ENCODE results near the gene PMP22. TPM values are rescaled to one million over a fixed set of nuclear protein-coding genes. Genes with fewer than 3 reads are reported as not detected.

The PMP22 gene
- total RNA-seq, 2 experiments from 2014 or later: not detected

DNA sequence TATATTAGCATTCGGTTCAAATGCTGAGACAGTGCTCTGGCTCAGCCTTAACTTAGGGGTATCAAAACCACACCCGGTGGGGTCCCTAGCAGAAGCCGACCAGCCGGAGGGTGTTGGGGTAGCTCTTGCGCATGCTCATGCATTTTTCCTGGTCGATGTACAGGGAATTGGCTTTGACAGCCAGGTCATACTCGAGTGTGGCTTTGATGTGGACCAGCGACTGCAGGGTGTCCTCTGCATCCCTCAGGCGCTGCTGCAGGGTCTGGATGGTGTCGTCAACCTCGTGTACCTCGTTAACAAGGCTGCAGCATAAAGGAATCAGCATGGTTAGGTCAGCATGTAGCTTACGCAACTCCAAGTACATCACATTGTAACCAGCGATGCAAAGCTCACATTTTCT is 38.7 kb upstream of the PMP22 start:
- Histone ChIP-seq H3K4me3 (ENCODE audit: low read length) (no peak overlapping the region), H3K36me3 (ENCODE audit: insufficient read depth, low read length) (no peaks in the 10 kb centered on the region), H3K4me1 (ENCODE audit: insufficient read depth, low read length) (no peaks in the 10 kb centered on the region), H3K27ac (ENCODE audit: low read depth in 1 of 2, low read length in 2 of 2) (no peak overlapping the region), H3K27me3 (ENCODE audit: control insufficient read depth in 1 of 2, insufficient read depth in 2 of 2, low read length in 2 of 2) (peaks cover 0 to 7% of the 10 kb centered on the region in 2 experiments), H3K9me3 (ENCODE audit: control insufficient read depth in 1 of 2, insufficient read depth in 1 of 2, low read length in 2 of 2) (no peaks in the 10 kb centered on the region)
- Mint-ChIP-seq H3K36me3 (ENCODE audit: low read depth) (no peaks in the 10 kb centered on the region), H3K27ac (no peak overlapping the region), H3K9me3 (no peaks in the 10 kb centered on the region), H3K4me1 (ENCODE audit: low read depth) (no peaks in the 10 kb centered on the region), H3K27me3 (peaks cover 23% of the 10 kb centered on the region), H3K4me3 (no peak overlapping the region)
- intact Hi-C loops (cut with DNase I, micrococcal nuclease): no loop called here
- POLR2A ChIA-PET: no interaction called here
- DNase-seq (no peak), ATAC-seq (ENCODE audit: poor library complexity) (no peak)
- no peak for TF ChIP-seq CTCF (IDR thresholded peaks at IDR 0.05)
- CTCF ChIA-PET: no interaction called here

- no peak for TF ChIP-seq CTCF (IDR thresholded peaks at IDR 0.05)
- H3K9me3 ChIP-seq (ENCODE audit: control insufficient read depth in 1 of 2, insufficient read depth in 1 of 2, low read length in 2 of 2): no peaks in the 10 kb centered on the region
- H3K4me1 ChIP-seq (ENCODE audit: insufficient read depth, low read length): no peaks in the 10 kb centered on the region
- ChIA-PET POLR2A (no interaction called here), CTCF (no interaction called here)
- Mint-ChIP-seq H3K36me3 (ENCODE audit: low read depth) (no peaks in the 10 kb centered on the region), H3K4me1 (ENCODE audit: low read depth) (no peaks in the 10 kb centered on the region), H3K9me3 (no peaks in the 10 kb centered on the region), H3K27ac (no peak overlapping the region), H3K27me3 (peaks cover 23% of the 10 kb centered on the region), H3K4me3 (no peak overlapping the region)
- no peak overlapping the region for H3K27ac ChIP-seq (ENCODE audit: low read depth in 1 of 2, low read length in 2 of 2)
- no peaks in the 10 kb centered on the region for H3K36me3 ChIP-seq (ENCODE audit: insufficient read depth, low read length)
- H3K27me3 ChIP-seq (ENCODE audit: control insufficient read depth in 1 of 2, insufficient read depth in 2 of 2, low read length in 2 of 2): peaks cover 0 to 7% of the 10 kb centered on the region in 2 experiments
- no peak for ATAC-seq (ENCODE audit: poor library complexity)
- no peak overlapping the region for H3K4me3 ChIP-seq (ENCODE audit: low read length)
- DNase-seq: no peak
- intact Hi-C loops (cut with DNase I, micrococcal nuclease): no loop called here
Measured at GRCh38 chr17:15303268-15303667, 38.1 kb upstream of the PMP22 start.

- no peaks in the 10 kb centered on the region for H3K4me1 ChIP-seq (ENCODE audit: insufficient read depth, low read length)
Measured at GRCh38 chr17:15301845-15302244, 36.7 kb upstream of the PMP22 start.

More at GRCh38 chr17:15301845-15302244, 36.7 kb upstream of the PMP22 start:
- Mint-ChIP-seq H3K27me3 (peaks cover 23% of the 10 kb centered on the region), H3K9me3 (no peaks in the 10 kb centered on the region), H3K4me3 (no peak overlapping the region), H3K4me1 (ENCODE audit: low read depth) (no peaks in the 10 kb centered on the region), H3K27ac (no peak overlapping the region), H3K36me3 (ENCODE audit: low read depth) (no peaks in the 10 kb centered on the region)
- no peaks in the 10 kb centered on the region for H3K9me3 ChIP-seq (ENCODE audit: control insufficient read depth in 1 of 2, insufficient read depth in 1 of 2, low read length in 2 of 2)
- ATAC-seq (ENCODE audit: poor library complexity): no peak
- H3K27me3 ChIP-seq (ENCODE audit: control insufficient read depth in 1 of 2, insufficient read depth in 2 of 2, low read length in 2 of 2): peaks cover 0 to 7% of the 10 kb centered on the region in 2 experiments
- H3K36me3 ChIP-seq (ENCODE audit: insufficient read depth, low read length): no peaks in the 10 kb centered on the region
- no peak for TF ChIP-seq CTCF (IDR thresholded peaks at IDR 0.05)
- H3K27ac ChIP-seq (ENCODE audit: low read depth in 1 of 2, low read length in 2 of 2): no peak overlapping the region
- DNase-seq: no peak
- ChIA-PET CTCF (no interaction called here), POLR2A (no interaction called here)
- H3K4me3 ChIP-seq (ENCODE audit: low read length): no peak overlapping the region
- intact Hi-C loops (cut with DNase I, micrococcal nuclease): no loop called here

Data from CD4-positive, alpha-beta T cell (primary cell).